ENCODE measurements around the gene FBP1. TPM values are rescaled to one million over a fixed set of nuclear protein-coding genes. Genes with fewer than 3 reads are reported as not detected.

The FBP1 gene
- total RNA-seq, 6 donors from 2014 or later = 67.1 to 423 (median 158) TPM

- TF ChIP-seq EP300 (IDR thresholded peaks at IDR 0.05) (no peak), POLR2A (IDR thresholded peaks at IDR 0.05) (no peak), POLR2AphosphoS5 (IDR thresholded peaks at IDR 0.05) (no peak), CTCF (IDR thresholded peaks at IDR 0.05) (no peak)
- H3K4me3 ChIP-seq = no peak overlapping the region
- H3K36me3 ChIP-seq = no peaks in the 10 kb centered on the region
- 80 to 83% methylated on average over 14 of the region's 14 CpGs for WGBS, 2 donors
- no peaks in the 10 kb centered on the region for H3K27me3 ChIP-seq
- ATAC-seq (ENCODE audit: low FRiP score in 2 of 2) (no peak), DNase-seq (no peak)
- peaks cover 0 to 8% (median 4%) of the 10 kb centered on the region in 4 donors for H3K4me1 ChIP-seq
- no peaks in the 10 kb centered on the region for H3K9me3 ChIP-seq
- no peak overlapping the region for H3K27ac ChIP-seq
Measured at GRCh38 chr9:94666364-94667099, 27.2 kb upstream of the FBP1 start.

GRCh38 chr9:94665613-94666012, 26.3 kb upstream of the FBP1 start:
- TF ChIP-seq POLR2AphosphoS5 (IDR thresholded peaks at IDR 0.05) = no peak
- TF ChIP-seq EP300 (IDR thresholded peaks at IDR 0.05) = no peak
- TF ChIP-seq POLR2A (IDR thresholded peaks at IDR 0.05) = no peak
- no peak for TF ChIP-seq CTCF (IDR thresholded peaks at IDR 0.05)
- 92 to 96% methylated on average over 3 of the region's 3 CpGs for WGBS, 2 donors
- DNase-seq (no peak), ATAC-seq (ENCODE audit: low FRiP score in 2 of 2) (no peak)
- H3K27me3 ChIP-seq = no peaks in the 10 kb centered on the region
- H3K4me3 ChIP-seq = no peak overlapping the region
- H3K4me1 ChIP-seq = peaks cover 0 to 8% (median 4%) of the 10 kb centered on the region in 4 donors
- no peak overlapping the region for H3K27ac ChIP-seq
- H3K9me3 ChIP-seq = no peaks in the 10 kb centered on the region
- no peaks in the 10 kb centered on the region for H3K36me3 ChIP-seq

- no peak for ATAC-seq (ENCODE audit: low FRiP score in 2 of 2)
- no peak for TF ChIP-seq POLR2AphosphoS5 (IDR thresholded peaks at IDR 0.05)
- TF ChIP-seq POLR2A (IDR thresholded peaks at IDR 0.05) = no peak
- TF ChIP-seq CTCF (IDR thresholded peaks at IDR 0.05) = no peak
- TF ChIP-seq EP300 (IDR thresholded peaks at IDR 0.05) = no peak
- Histone ChIP-seq H3K9me3 (no peaks in the 10 kb centered on the region), H3K27ac (no peak overlapping the region), H3K4me1 (peaks cover 0 to 8% (median 4%) of the 10 kb centered on the region in 4 donors), H3K27me3 (no peaks in the 10 kb centered on the region), H3K36me3 (no peaks in the 10 kb centered on the region), H3K4me3 (no peak overlapping the region)
- 62 to 65% methylated on average over 2 of the region's 2 CpGs for WGBS, 2 donors
- DNase-seq = no peak
Measured at GRCh38 chr9:94664801-94665200, 25.5 kb upstream of the FBP1 start.

- H3K4me1 ChIP-seq = peaks cover 0 to 1% (median 0%) of the 10 kb centered on the region in 4 donors
- no peak for DNase-seq
- TF ChIP-seq POLR2A (IDR thresholded peaks at IDR 0.05) = no peak
- TF ChIP-seq CTCF (IDR thresholded peaks at IDR 0.05) = no peak
- TF ChIP-seq EP300 (IDR thresholded peaks at IDR 0.05) = no peak
- TF ChIP-seq POLR2AphosphoS5 (IDR thresholded peaks at IDR 0.05) = no peak
- H3K27me3 ChIP-seq = no peaks in the 10 kb centered on the region
- no peaks in the 10 kb centered on the region for H3K36me3 ChIP-seq
- 95% methylated on average over 3 of the region's 3 CpGs for WGBS, 2 donors
- H3K27ac ChIP-seq = no peak overlapping the region
- no peaks in the 10 kb centered on the region for H3K9me3 ChIP-seq
- H3K4me3 ChIP-seq = no peak overlapping the region
- no peak for ATAC-seq (ENCODE audit: low FRiP score in 2 of 2)
Measured at GRCh38 chr9:94663640-94664039, 24.3 kb upstream of the FBP1 start.

GRCh38 chr9:94663140-94663539, 23.8 kb upstream of the FBP1 start:
- no peak for DNase-seq
- H3K36me3 ChIP-seq = no peaks in the 10 kb centered on the region
- WGBS, 2 donors = 65 to 75% methylated on average over 8 of the region's 8 CpGs

More at GRCh38 chr9:94663140-94663539, 23.8 kb upstream of the FBP1 start:
- H3K4me3 ChIP-seq = no peak overlapping the region
- H3K4me1 ChIP-seq = no peaks in the 10 kb centered on the region
- H3K27ac ChIP-seq = no peak overlapping the region
- H3K27me3 ChIP-seq = no peaks in the 10 kb centered on the region
- TF ChIP-seq POLR2A (IDR thresholded peaks at IDR 0.05) = no peak
- no peak for TF ChIP-seq EP300 (IDR thresholded peaks at IDR 0.05)
- TF ChIP-seq POLR2AphosphoS5 (IDR thresholded peaks at IDR 0.05) = no peak
- TF ChIP-seq CTCF (IDR thresholded peaks at IDR 0.05) = no peak
- ATAC-seq (ENCODE audit: low FRiP score in 2 of 2) = no peak
- H3K9me3 ChIP-seq = no peaks in the 10 kb centered on the region

All from upper lobe of left lung (tissue), 6 donors.